ENCODE measurements around the gene BRAF. TPM values are rescaled to one million over a fixed set of nuclear protein-coding genes. Genes with fewer than 3 reads are reported as not detected.
"Not testable (repeated sequence)": the region's sequence is repeated elsewhere in the genome, so short reads cannot be mapped to it uniquely, and the experiment has no call there.

Gene BRAF
- total and polyA plus RNA-seq, 8 donors, result 5.2 to 21.7 (median 16.3) TPM

GRCh38 chr7:140889645-140890044 lies 35.1 kb downstream of the BRAF start:
- Histone ChIP-seq H3K4me1 (peaks cover 3 to 17% (median 16%) of the 10 kb centered on the region in 3 donors), H3K27ac (no peak overlapping the region), H3K9me3 (no peaks in the 10 kb centered on the region), H3K4me3 (no peak overlapping the region), H3K36me3 (no peaks in the 10 kb centered on the region), H3K27me3 (no peaks in the 10 kb centered on the region)
- 88 to 93% methylated on average over 1 of the region's 1 CpG for WGBS, 2 donors
- intact Hi-C loops (cut with DNase I), result no loop called here
- TF ChIP-seq CTCF (IDR thresholded peaks at IDR 0.05), result no peak
- ATAC-seq, result no peak
- no peak for FAIRE-seq
- no peak for DNase-seq

- Histone ChIP-seq H3K4me1 (peaks cover 3 to 17% (median 16%) of the 10 kb centered on the region in 3 donors), H3K9me3 (no peaks in the 10 kb centered on the region)
- WGBS, 2 donors, result 88 to 91% methylated on average over 1 of the region's 1 CpG
These were observed 35.6 kb downstream of the BRAF start for GRCh38 chr7:140889150-140889549.

GRCh38 chr7:140888087-140888486 lies 36.6 kb downstream of the BRAF start:
- H3K4me3 ChIP-seq, result no peak overlapping the region
- 90 to 94% methylated on average over 4 of the region's 4 CpGs for WGBS, 2 donors
- no peaks in the 10 kb centered on the region for H3K9me3 ChIP-seq
- DNase-seq, result no peak
- no peak overlapping the region for H3K27ac ChIP-seq
- no peak for TF ChIP-seq CTCF (IDR thresholded peaks at IDR 0.05)
- H3K27me3 ChIP-seq, result no peaks in the 10 kb centered on the region
- FAIRE-seq, result no peak
- no peak for ATAC-seq
- intact Hi-C loops (cut with DNase I), result no loop called here
- H3K4me1 ChIP-seq, result peaks cover 3 to 17% (median 16%) of the 10 kb centered on the region in 3 donors
- no peaks in the 10 kb centered on the region for H3K36me3 ChIP-seq

More at GRCh38 chr7:140889150-140889549, 35.6 kb downstream of the BRAF start:
- DNase-seq (no peak), ATAC-seq (no peak), FAIRE-seq (no peak)
- Histone ChIP-seq H3K4me3 (no peak overlapping the region), H3K27ac (no peak overlapping the region), H3K27me3 (no peaks in the 10 kb centered on the region), H3K36me3 (no peaks in the 10 kb centered on the region)
- TF ChIP-seq CTCF (IDR thresholded peaks at IDR 0.05), result no peak
- intact Hi-C loops (cut with DNase I), result no loop called here

- Histone ChIP-seq H3K27me3 (no peaks in the 10 kb centered on the region), H3K9me3 (no peaks in the 10 kb centered on the region), H3K27ac (no peak overlapping the region), H3K36me3 (no peaks in the 10 kb centered on the region), H3K4me3 (no peak overlapping the region), H3K4me1 (peaks cover 3 to 15% (median 11%) of the 10 kb centered on the region in 3 donors)
- intact Hi-C loops (cut with DNase I), result no loop called here
- WGBS, 2 donors, result 75 to 78% methylated on average over 1 of the region's 1 CpG
- DNase-seq, result no peak
- no peak for ATAC-seq
- no peak for TF ChIP-seq CTCF (IDR thresholded peaks at IDR 0.05)
- FAIRE-seq, result no peak
These were observed 38.9 kb downstream of the BRAF start for GRCh38 chr7:140885735-140886334.

DNA sequence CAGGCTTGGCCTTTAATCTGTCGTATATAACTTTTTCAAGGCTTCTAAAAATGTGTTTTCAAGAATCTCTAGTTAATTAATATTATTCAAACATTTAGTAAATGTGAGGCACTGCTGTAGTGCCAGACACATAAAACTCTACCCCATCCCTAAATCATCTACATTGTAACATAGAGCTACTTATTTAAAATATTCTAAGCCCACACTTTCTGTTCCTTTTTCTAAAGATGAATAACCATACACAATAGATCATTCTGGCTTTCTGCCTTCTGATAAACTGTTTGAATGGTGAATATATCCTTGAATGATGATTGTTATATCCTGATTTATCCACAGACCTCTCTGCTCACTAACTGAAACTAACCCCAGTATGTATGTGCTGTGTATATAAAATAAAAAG lies 41.4 kb downstream of the BRAF start:
- Histone ChIP-seq H3K27me3 (no peaks in the 10 kb centered on the region), H3K36me3 (no peaks in the 10 kb centered on the region), H3K4me1 (peaks cover 0 to 12% (median 0%) of the 10 kb centered on the region in 3 donors), H3K27ac (no peak overlapping the region), H3K4me3 (no peak overlapping the region), H3K9me3 (no peaks in the 10 kb centered on the region)
- intact Hi-C loops (cut with DNase I), result no loop called here
- FAIRE-seq (no peak), DNase-seq (no peak), ATAC-seq (no peak)
- no peak for TF ChIP-seq CTCF (IDR thresholded peaks at IDR 0.05)
- 31 to 34% methylated on average over 1 of the region's 1 CpG for WGBS, 2 donors

GRCh38 chr7:140882834-140883233 lies 41.9 kb downstream of the BRAF start:
- DNase-seq, result not testable (repeated sequence)

More at GRCh38 chr7:140882834-140883233, 41.9 kb downstream of the BRAF start:
- H3K4me3 ChIP-seq; H3K9me3 ChIP-seq; H3K27ac ChIP-seq; ATAC-seq; H3K36me3 ChIP-seq; intact Hi-C loops (cut with DNase I); FAIRE-seq; H3K27me3 ChIP-seq: not testable (repeated sequence)
- peaks cover 0 to 12% (median 0%) of the 10 kb centered on the region in 3 donors for H3K4me1 ChIP-seq
- WGBS, 2 donors, result 100% methylated on average over 2 of the region's 2 CpGs

All from pancreas (tissue), 10 donors.